HG03565 (cell line): ENCODE measurements around the gene BICC1.

Experiments
- ATAC-seq: cut with Tn5 transposase; IDR thresholded peaks from one replicate; pipeline ENCODE4 v1.9.1; 2021; ENCODE audit warnings: mild to moderate bottlenecking, moderate library complexity; ENCODE audit not compliant: unreplicated experiment

BICC1 gene

GRCh38 chr10:58560068-58560467 is 47.4 kb downstream of the BICC1 start:
- no peak for ATAC-seq

GRCh38 chr10:58565271-58565670 is 52.6 kb downstream of the BICC1 start:
- no peak for ATAC-seq

GRCh38 chr10:58567652-58568051 is 55.0 kb downstream of the BICC1 start:
- no peak for ATAC-seq

GRCh38 chr10:58568428-58568935 is 55.8 kb downstream of the BICC1 start:
- ATAC-seq, result no peak

- no peak for ATAC-seq
These were observed 57.6 kb downstream of the BICC1 start for GRCh38 chr10:58570307-58570723.

GRCh38 chr10:58570979-58571378 is 58.3 kb downstream of the BICC1 start:
- ATAC-seq, result no peak

- no peak for ATAC-seq
These were observed 60.5 kb downstream of the BICC1 start for GRCh38 chr10:58573144-58573543.

- no peak for ATAC-seq
These were observed 61.4 kb downstream of the BICC1 start for GRCh38 chr10:58574058-58574457.

GRCh38 chr10:58575491-58575890 is 62.8 kb downstream of the BICC1 start:
- ATAC-seq, result no peak

GRCh38 chr10:58576751-58577436 is 64.2 kb downstream of the BICC1 start:
- no peak for ATAC-seq

- no peak for ATAC-seq
These were observed 64.7 kb downstream of the BICC1 start for GRCh38 chr10:58577437-58577777.

- no peak for ATAC-seq
These were observed 65.7 kb downstream of the BICC1 start for GRCh38 chr10:58578366-58578765.

GRCh38 chr10:58579011-58579655 is 66.5 kb downstream of the BICC1 start:
- no peak for ATAC-seq

GRCh38 chr10:58582045-58582444 is 69.4 kb downstream of the BICC1 start:
- ATAC-seq, result no peak

- ATAC-seq, result no peak
These were observed 72.8 kb downstream of the BICC1 start for GRCh38 chr10:58585435-58585834.

- no peak for ATAC-seq
These were observed 73.9 kb downstream of the BICC1 start for GRCh38 chr10:58586282-58587245.

- no peak for ATAC-seq
These were observed 75.0 kb downstream of the BICC1 start for GRCh38 chr10:58587676-58588075.

- no peak for ATAC-seq
These were observed 76.1 kb downstream of the BICC1 start for GRCh38 chr10:58588673-58589265.

- ATAC-seq, result no peak
These were observed 77.6 kb downstream of the BICC1 start for GRCh38 chr10:58590152-58590840.

- ATAC-seq, result no peak
These were observed 78.3 kb downstream of the BICC1 start for GRCh38 chr10:58590924-58591323.
